ENCODE results near the gene HSPB8. TPM values are rescaled to one million over a fixed set of nuclear protein-coding genes. Genes with fewer than 3 reads are reported as not detected.

HSPB8 gene
- total RNA-seq, 1 donor from 2014 or later, result 504 TPM

DNA sequence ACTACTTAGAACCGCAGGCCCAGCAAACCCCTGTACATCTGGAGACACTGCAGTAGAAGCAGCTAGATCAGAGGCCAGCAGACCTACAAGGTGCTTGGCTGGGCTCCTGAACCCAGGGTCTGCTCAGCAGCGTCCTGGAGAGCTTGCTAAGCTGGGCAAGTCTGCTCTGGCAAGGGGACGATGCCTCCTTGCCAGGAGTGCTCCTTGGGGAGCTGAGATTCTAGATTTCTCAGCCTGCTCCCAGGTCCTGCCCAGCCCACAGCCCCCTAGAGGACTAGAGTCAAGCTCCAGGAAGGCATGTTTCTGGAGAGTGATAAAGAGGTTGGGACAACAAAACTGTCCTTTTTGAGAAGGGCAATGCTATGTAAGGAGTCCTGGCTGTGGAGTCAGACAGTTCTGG, 60.3 kb downstream of the HSPB8 start:
- intact Hi-C loops (cut with micrococcal nuclease), result no loop called here
- DNase-seq, result no peak
- ATAC-seq, result no peak

DNA sequence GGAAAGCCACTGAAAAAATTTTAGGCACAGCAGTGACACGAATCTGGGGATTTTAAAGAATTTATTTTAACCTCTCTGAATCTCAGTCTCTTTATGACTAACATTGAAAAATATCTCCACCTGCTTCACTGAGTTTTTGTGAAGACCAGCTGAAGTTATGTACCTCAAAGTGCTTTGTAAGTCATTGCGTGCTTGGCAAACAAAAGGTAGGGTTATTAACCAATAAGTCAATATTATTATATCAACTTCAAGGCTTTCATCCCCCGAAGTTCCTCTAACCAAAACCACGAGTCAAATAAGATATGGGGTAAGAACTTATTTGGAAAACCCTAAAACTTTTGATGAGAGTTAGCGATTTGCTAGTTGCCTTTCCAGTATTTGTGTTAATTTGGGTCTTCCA, 62.3 kb downstream of the HSPB8 start:
- ATAC-seq (no peak), DNase-seq (no peak)
- intact Hi-C loops (cut with micrococcal nuclease), result no loop called here

DNA sequence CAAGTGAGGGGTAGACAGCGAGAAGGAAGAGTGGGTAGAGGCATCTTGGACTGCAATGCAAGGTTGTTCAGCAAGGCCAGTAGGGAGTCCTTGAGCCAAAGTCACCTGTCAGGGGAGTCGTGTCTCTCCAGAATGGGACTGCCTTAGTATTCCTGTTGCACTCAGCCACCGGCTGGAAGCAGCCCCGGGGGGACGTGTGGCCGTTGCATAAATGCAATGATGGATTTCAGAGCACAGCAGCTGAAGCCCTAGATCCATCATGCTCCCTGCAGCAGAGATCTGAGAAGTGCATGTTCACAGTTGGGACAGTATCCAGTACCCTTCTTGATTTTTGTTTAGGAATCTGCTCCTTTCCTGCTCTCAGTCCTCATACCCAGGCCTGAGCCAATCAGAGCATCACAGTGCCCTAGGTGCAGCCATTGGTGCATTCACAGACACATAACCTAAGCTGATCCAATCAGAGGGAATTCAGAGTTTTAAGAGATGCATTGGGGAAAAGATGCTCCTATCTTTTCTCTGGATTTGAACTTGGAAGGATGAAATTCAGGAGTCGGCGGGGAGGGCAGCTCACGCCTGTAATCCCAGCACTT, 62.9 kb downstream of the HSPB8 start:
- no peak for ATAC-seq
- intact Hi-C loops (cut with micrococcal nuclease), result no loop called here
- no peak for DNase-seq

Other genes with a start within 250 kb of the HSPB8 start
- 0.42 TPM for gene SRRM4, start 197.4 kb upstream of the HSPB8 start, total RNA-seq
- gene CCDC60, start 155.8 kb downstream of the HSPB8 start, total RNA-seq, result not detected

Data from left ventricle myocardium superior (tissue), 1 donor.